Dendritic cell treated with granulocyte-macrophage colony-stimulating factor and Interleukin-4, amounts not matched to agents 40 ng/mL and 50 ng/mL, for 4 days (primary cell): Measurements from ENCODE around the gene ADAP1.
"Not testable (repeated sequence)": the region's sequence is repeated elsewhere in the genome, so short reads cannot be mapped to it uniquely, and the experiment has no call there.

ENCODE experiments used
- H3K27ac Mint-ChIP-seq: one replicate; pipeline ENCODE4 v1.8.0; 2022; ENCODE audit warnings: mild to moderate bottlenecking, mixed read lengths
- H3K27me3 Mint-ChIP-seq: one replicate; pipeline ENCODE4 v1.8.0; 2022; ENCODE audit warnings: mild to moderate bottlenecking, mixed read lengths
- H3K36me3 Mint-ChIP-seq: one replicate; pipeline ENCODE4 v1.8.0; 2022; ENCODE audit warnings: low read depth, mixed read lengths
- H3K4me1 Mint-ChIP-seq: one replicate; pipeline ENCODE4 v1.8.0; 2022; ENCODE audit warnings: low read depth, mixed read lengths
- H3K4me3 Mint-ChIP-seq: one replicate; pipeline ENCODE4 v1.8.0; 2022; ENCODE audit warnings: mild to moderate bottlenecking, moderate library complexity, mixed read lengths
- H3K9me3 Mint-ChIP-seq: one replicate; pipeline ENCODE4 v1.8.0; 2022; ENCODE audit warnings: mixed read lengths
- intact Hi-C: fragments of 100-400 bp; cut with micrococcal nuclease; formaldehyde crosslinking; loops from one replicate; pipeline ENCODE4 v1.15.0; 2022

ADAP1 gene

GRCh38 chr7:876972-877311 lies 77.5 kb downstream of the ADAP1 start:
- intact Hi-C loops = loop anchor here (2.0 to 10.0 kb wide), 2 partner anchors 24 to 62 kb away; no protein-coding TSS in a partner anchor
- Mint-ChIP-seq H3K4me3 (peak overlapping the region; percentile 100), H3K9me3 (peaks cover 4% of the 10 kb centered on the region)

GRCh38 chr7:876077-876971 lies 78.2 kb downstream of the ADAP1 start, which contains the start of gene GET4:
TSS of gene GET4 (plus strand) at chr7:876554. CDS start at chr7:876646, 92 bp downstream.
- Mint-ChIP-seq H3K27me3 (no peaks in the 10 kb centered on the region), H3K36me3 (peaks cover 50% of the 10 kb centered on the region), H3K4me1 (peaks cover 36% of the 10 kb centered on the region), H3K4me3 (peak within 1 kb of the TSS; percentile 100), H3K9me3 (no peaks in the 10 kb centered on the region), H3K27ac (peak within 1 kb of the TSS; percentile 99)
- intact Hi-C loops = loop anchor here (2.0 to 10.0 kb wide), 2 partner anchors 24 to 62 kb away; no protein-coding TSS in a partner anchor

More at GRCh38 chr7:876972-877311, 77.5 kb downstream of the ADAP1 start:
- no peaks in the 10 kb centered on the region for H3K27me3 Mint-ChIP-seq
- H3K4me1 Mint-ChIP-seq = peaks cover 37% of the 10 kb centered on the region
- H3K27ac Mint-ChIP-seq = peak overlapping the region; percentile 99
- H3K36me3 Mint-ChIP-seq = peaks cover 48% of the 10 kb centered on the region

- H3K36me3 Mint-ChIP-seq = peaks cover 58% of the 10 kb centered on the region
- peaks cover 33% of the 10 kb centered on the region for H3K4me1 Mint-ChIP-seq
- peak overlapping the region; percentile 15 for H3K27ac Mint-ChIP-seq
- no peaks in the 10 kb centered on the region for H3K9me3 Mint-ChIP-seq
- no peak overlapping the region for H3K4me3 Mint-ChIP-seq
- intact Hi-C loops = loop anchor here (2.0 to 10.0 kb wide), 2 partner anchors 25 to 61 kb away; no protein-coding TSS in a partner anchor
- no peaks in the 10 kb centered on the region for H3K27me3 Mint-ChIP-seq
Measured at GRCh38 chr7:875476-876076, 78.9 kb downstream of the ADAP1 start.

- no peaks in the 10 kb centered on the region for H3K9me3 Mint-ChIP-seq
- no peaks in the 10 kb centered on the region for H3K27me3 Mint-ChIP-seq
- H3K4me3 Mint-ChIP-seq = no peak overlapping the region
- H3K4me1 Mint-ChIP-seq = peaks cover 30% of the 10 kb centered on the region
- intact Hi-C loops = loop anchor here (10.0 kb wide), 1 partner anchor 60 kb away; no protein-coding TSS in a partner anchor
- peaks cover 63% of the 10 kb centered on the region for H3K36me3 Mint-ChIP-seq
- peak overlapping the region; percentile 15 for H3K27ac Mint-ChIP-seq
Measured at GRCh38 chr7:875051-875450, 79.4 kb downstream of the ADAP1 start.

GRCh38 chr7:874031-874749 lies 80.3 kb downstream of the ADAP1 start:
- Mint-ChIP-seq H3K27ac (peak overlapping the region; percentile 50), H3K4me3 (no peak overlapping the region), H3K4me1 (peaks cover 27% of the 10 kb centered on the region), H3K27me3 (no peaks in the 10 kb centered on the region), H3K36me3 (peaks cover 64% of the 10 kb centered on the region), H3K9me3 (no peaks in the 10 kb centered on the region)
- intact Hi-C loops = loop anchor here (10.0 kb wide), 1 partner anchor 59 kb away; no protein-coding TSS in a partner anchor

- Mint-ChIP-seq H3K27me3 (no peaks in the 10 kb centered on the region), H3K27ac (peak overlapping the region; percentile 50), H3K4me3 (no peak overlapping the region), H3K9me3 (no peaks in the 10 kb centered on the region), H3K36me3 (peaks cover 62% of the 10 kb centered on the region), H3K4me1 (peaks cover 23% of the 10 kb centered on the region)
- intact Hi-C loops = loop anchor here (1.0 to 10.0 kb wide), 2 partner anchors 59 to 87 kb away; no protein-coding TSS in a partner anchor
Measured at GRCh38 chr7:873367-874002, 81.0 kb downstream of the ADAP1 start.

- Mint-ChIP-seq H3K36me3 (peaks cover 70% of the 10 kb centered on the region), H3K4me1 (peaks cover 16% of the 10 kb centered on the region)
- not testable (repeated sequence) for H3K27me3 Mint-ChIP-seq, H3K9me3 Mint-ChIP-seq, H3K4me3 Mint-ChIP-seq, H3K27ac Mint-ChIP-seq
- intact Hi-C loops = loop anchor here (1.0 to 10.0 kb wide), 2 partner anchors 58 to 86 kb away; no protein-coding TSS in a partner anchor
Measured at GRCh38 chr7:872685-873084, 81.8 kb downstream of the ADAP1 start.

GRCh38 chr7:871900-872537 lies 82.5 kb downstream of the ADAP1 start:
- H3K27ac Mint-ChIP-seq = peak overlapping the region; percentile 0
- peaks cover 70% of the 10 kb centered on the region for H3K36me3 Mint-ChIP-seq

GRCh38 chr7:869348-869747 lies 85.1 kb downstream of the ADAP1 start:
- Mint-ChIP-seq H3K36me3 (peaks cover 93% of the 10 kb centered on the region), H3K27ac (no peak overlapping the region), H3K4me1 (peaks cover 9% of the 10 kb centered on the region), H3K9me3 (no peaks in the 10 kb centered on the region), H3K4me3 (no peak overlapping the region), H3K27me3 (no peaks in the 10 kb centered on the region)
- intact Hi-C loops = no loop called here

More at GRCh38 chr7:871900-872537, 82.5 kb downstream of the ADAP1 start:
- intact Hi-C loops = loop anchor here (10.0 kb wide), 1 partner anchor 57 kb away; no protein-coding TSS in a partner anchor
- no peaks in the 10 kb centered on the region for H3K27me3 Mint-ChIP-seq
- H3K4me3 Mint-ChIP-seq = no peak overlapping the region
- no peaks in the 10 kb centered on the region for H3K9me3 Mint-ChIP-seq
- H3K4me1 Mint-ChIP-seq = peaks cover 10% of the 10 kb centered on the region

GRCh38 chr7:868189-868486 lies 86.3 kb downstream of the ADAP1 start:
- no peak overlapping the region for H3K4me3 Mint-ChIP-seq
- peaks cover 9% of the 10 kb centered on the region for H3K4me1 Mint-ChIP-seq
- no peaks in the 10 kb centered on the region for H3K27me3 Mint-ChIP-seq
- intact Hi-C loops = no loop called here
- H3K9me3 Mint-ChIP-seq = no peaks in the 10 kb centered on the region
- H3K27ac Mint-ChIP-seq = no peak overlapping the region
- peaks cover 96% of the 10 kb centered on the region for H3K36me3 Mint-ChIP-seq

- H3K27me3 Mint-ChIP-seq = no peaks in the 10 kb centered on the region
Measured at GRCh38 chr7:867406-868188, 86.9 kb downstream of the ADAP1 start.

GRCh38 chr7:867001-867405 lies 87.5 kb downstream of the ADAP1 start:
- H3K36me3 Mint-ChIP-seq = peaks cover 96% of the 10 kb centered on the region
- intact Hi-C loops = no loop called here

More at GRCh38 chr7:867406-868188, 86.9 kb downstream of the ADAP1 start:
- H3K36me3 Mint-ChIP-seq = peaks cover 96% of the 10 kb centered on the region
- H3K4me3 Mint-ChIP-seq = no peak overlapping the region
- no peak overlapping the region for H3K27ac Mint-ChIP-seq
- no peaks in the 10 kb centered on the region for H3K9me3 Mint-ChIP-seq
- peaks cover 9% of the 10 kb centered on the region for H3K4me1 Mint-ChIP-seq
- intact Hi-C loops = no loop called here

More at GRCh38 chr7:867001-867405, 87.5 kb downstream of the ADAP1 start:
- H3K9me3 Mint-ChIP-seq = no peaks in the 10 kb centered on the region
- no peak overlapping the region for H3K4me3 Mint-ChIP-seq
- no peaks in the 10 kb centered on the region for H3K27me3 Mint-ChIP-seq
- H3K27ac Mint-ChIP-seq = no peak overlapping the region
- H3K4me1 Mint-ChIP-seq = peaks cover 8% of the 10 kb centered on the region
